ENCODE measurements around the gene PKP4. TPM values are rescaled to one million over a fixed set of nuclear protein-coding genes. Genes with fewer than 3 reads are reported as not detected.
A peak's percentile ranks its signal among the peaks of the same experiment; 100 is the strongest.

PKP4 gene
- total RNA-seq, 1 donor from 2014 or later: 119 TPM

GRCh38 chr2:158487419-158487818 lies 30.7 kb downstream of the PKP4 start:
- DNase-seq (ENCODE audit: extremely low spot score, unreplicated experiment): no peak
- no peaks in the 10 kb centered on the region for H3K27me3 Mint-ChIP-seq (ENCODE audit: unreplicated experiment)
- H3K4me3 Mint-ChIP-seq (ENCODE audit: unreplicated experiment): no peak overlapping the region
- TF ChIP-seq CTCF (IDR thresholded peaks at IDR 0.05): no peak
- no peaks in the 10 kb centered on the region for H3K9me3 Mint-ChIP-seq (ENCODE audit: unreplicated experiment)
- peak overlapping the region; percentile 83 for H3K27ac Mint-ChIP-seq (ENCODE audit: unreplicated experiment)
- peaks cover 71% of the 10 kb centered on the region for H3K4me1 Mint-ChIP-seq (ENCODE audit: unreplicated experiment)
- peaks cover 8% of the 10 kb centered on the region for H3K36me3 Mint-ChIP-seq (ENCODE audit: unreplicated experiment)

- Mint-ChIP-seq H3K27me3 (ENCODE audit: unreplicated experiment) (no peaks in the 10 kb centered on the region), H3K4me3 (ENCODE audit: unreplicated experiment) (no peak overlapping the region), H3K27ac (ENCODE audit: unreplicated experiment) (peak overlapping the region; percentile 83), H3K36me3 (ENCODE audit: unreplicated experiment) (peaks cover 6% of the 10 kb centered on the region), H3K4me1 (ENCODE audit: unreplicated experiment) (peaks cover 67% of the 10 kb centered on the region), H3K9me3 (ENCODE audit: unreplicated experiment) (no peaks in the 10 kb centered on the region)
- TF ChIP-seq CTCF (IDR thresholded peaks at IDR 0.05): no peak
- no peak for DNase-seq (ENCODE audit: extremely low spot score, unreplicated experiment)
These were observed 31.9 kb downstream of the PKP4 start for GRCh38 chr2:158488442-158489216.

DNA sequence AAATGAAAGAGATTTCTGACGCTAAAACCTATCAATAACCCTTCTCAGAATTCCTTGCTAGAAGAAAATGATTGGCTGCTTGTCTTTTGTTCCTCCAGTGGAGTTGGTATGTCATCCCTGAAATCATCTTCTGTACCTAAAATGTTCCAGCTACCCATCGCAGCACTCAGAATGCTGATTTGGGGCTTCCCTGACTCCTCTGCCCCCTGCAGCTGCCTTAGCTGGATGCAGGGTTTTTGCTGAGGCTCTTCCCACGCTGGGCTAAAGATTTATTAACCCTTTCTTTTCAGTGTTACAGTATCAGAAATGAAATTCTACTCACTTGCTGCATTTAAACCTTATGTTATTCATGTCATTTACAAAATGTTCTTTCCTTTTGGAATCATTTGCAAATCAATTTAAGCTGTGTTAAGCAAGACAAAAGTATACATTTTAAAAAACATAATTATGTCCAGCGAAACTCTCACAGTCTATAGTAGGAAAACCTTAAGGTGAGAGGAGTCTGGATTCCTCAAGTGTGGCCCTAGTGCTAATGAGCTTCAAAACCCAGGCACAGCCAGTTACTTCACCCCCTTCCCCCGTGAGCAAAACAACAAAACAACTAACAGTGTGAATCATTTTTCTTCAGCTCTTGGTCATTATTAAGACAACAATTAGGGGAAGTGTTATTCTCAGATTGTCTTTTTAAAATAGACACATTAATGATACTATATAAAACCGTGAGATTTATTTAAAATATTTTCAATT lies 32.8 kb downstream of the PKP4 start:
- H3K27ac Mint-ChIP-seq (ENCODE audit: unreplicated experiment): peak overlapping the region; percentile 83
- peaks cover 74% of the 10 kb centered on the region for H3K4me1 Mint-ChIP-seq (ENCODE audit: unreplicated experiment)
- H3K36me3 Mint-ChIP-seq (ENCODE audit: unreplicated experiment): peaks cover 5% of the 10 kb centered on the region
- no peaks in the 10 kb centered on the region for H3K9me3 Mint-ChIP-seq (ENCODE audit: unreplicated experiment)
- TF ChIP-seq CTCF (IDR thresholded peaks at IDR 0.05): no peak
- no peak for DNase-seq (ENCODE audit: extremely low spot score, unreplicated experiment)
- no peaks in the 10 kb centered on the region for H3K27me3 Mint-ChIP-seq (ENCODE audit: unreplicated experiment)
- no peak overlapping the region for H3K4me3 Mint-ChIP-seq (ENCODE audit: unreplicated experiment)

- H3K36me3 Mint-ChIP-seq (ENCODE audit: unreplicated experiment): peaks cover 1% of the 10 kb centered on the region
- H3K27me3 Mint-ChIP-seq (ENCODE audit: unreplicated experiment): no peaks in the 10 kb centered on the region
- no peak overlapping the region for H3K27ac Mint-ChIP-seq (ENCODE audit: unreplicated experiment)
- peaks cover 76% of the 10 kb centered on the region for H3K4me1 Mint-ChIP-seq (ENCODE audit: unreplicated experiment)
- H3K4me3 Mint-ChIP-seq (ENCODE audit: unreplicated experiment): no peak overlapping the region
- no peak for DNase-seq (ENCODE audit: extremely low spot score, unreplicated experiment)
- TF ChIP-seq CTCF (IDR thresholded peaks at IDR 0.05): no peak
- H3K9me3 Mint-ChIP-seq (ENCODE audit: unreplicated experiment): no peaks in the 10 kb centered on the region
These were observed 34.3 kb downstream of the PKP4 start for GRCh38 chr2:158491072-158491471.

GRCh38 chr2:158493458-158493857 lies 36.7 kb downstream of the PKP4 start:
- no peak overlapping the region for H3K4me3 Mint-ChIP-seq (ENCODE audit: unreplicated experiment)
- TF ChIP-seq CTCF (IDR thresholded peaks at IDR 0.05): no peak
- no peaks in the 10 kb centered on the region for H3K9me3 Mint-ChIP-seq (ENCODE audit: unreplicated experiment)
- H3K27me3 Mint-ChIP-seq (ENCODE audit: unreplicated experiment): no peaks in the 10 kb centered on the region
- H3K4me1 Mint-ChIP-seq (ENCODE audit: unreplicated experiment): peaks cover 71% of the 10 kb centered on the region
- H3K36me3 Mint-ChIP-seq (ENCODE audit: unreplicated experiment): peaks cover 2% of the 10 kb centered on the region
- no peak overlapping the region for H3K27ac Mint-ChIP-seq (ENCODE audit: unreplicated experiment)
- no peak for DNase-seq (ENCODE audit: extremely low spot score, unreplicated experiment)

Data from osteocyte (in vitro differentiated cells).